ENCODE data around the gene GRIN2C. TPM values are rescaled to one million over a fixed set of nuclear protein-coding genes. Genes with fewer than 3 reads are reported as not detected.

Gene GRIN2C
- total RNA-seq, 1 donor from 2014 or later = 2.1 TPM

DNA sequence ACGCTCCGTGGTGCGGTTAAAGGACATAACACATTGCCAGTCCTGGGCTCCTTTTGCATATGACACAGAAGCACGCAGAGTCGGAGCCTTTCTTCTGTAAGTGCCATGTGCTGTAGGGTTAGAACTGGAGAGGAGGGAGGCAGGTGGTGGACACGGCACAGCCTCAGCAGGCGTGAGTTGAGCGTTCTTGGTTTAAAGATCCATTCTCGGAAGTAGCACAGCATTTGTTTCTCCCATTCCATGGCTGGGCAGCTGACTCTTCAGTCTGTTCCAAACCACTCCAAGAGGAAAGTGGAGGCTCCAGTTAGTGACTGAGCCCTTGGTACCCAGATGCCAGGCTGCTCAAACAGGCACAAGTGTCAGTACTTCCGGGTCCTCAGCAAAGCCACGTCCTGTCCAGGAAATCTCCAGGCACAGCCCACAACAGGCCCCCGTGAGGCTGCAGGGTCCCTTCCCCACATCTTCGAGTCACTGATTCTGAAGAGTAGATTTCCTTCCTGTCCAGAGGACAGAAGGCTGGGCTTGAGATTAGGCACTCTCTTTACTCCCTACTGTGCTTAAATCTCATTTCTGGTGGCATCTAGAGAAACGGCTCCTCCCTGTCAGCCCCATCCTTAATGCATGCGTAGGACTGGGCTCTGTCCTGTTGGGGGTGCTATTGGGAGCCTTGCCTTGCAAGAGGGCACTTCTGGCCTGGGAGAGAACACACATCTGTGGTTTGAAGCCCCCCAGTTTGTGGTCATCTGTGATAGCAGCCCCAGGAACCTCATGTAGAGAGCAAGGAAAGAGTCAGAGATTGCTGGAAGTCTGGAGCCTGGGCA, 43.9 kb downstream of the GRIN2C start:
- Histone ChIP-seq H3K27me3 (ENCODE audit: control insufficient read depth in 3 of 3, insufficient read depth in 3 of 3, low read length in 3 of 3) (no peaks in the 10 kb centered on the region), H3K9me3 (ENCODE audit: control insufficient read depth in 3 of 3, low read length in 3 of 3) (no peaks in the 10 kb centered on the region), H3K4me3 (ENCODE audit: low read length in 3 of 3) (no peak overlapping the region), H3K36me3 (ENCODE audit: control insufficient read depth in 3 of 3, insufficient read depth in 3 of 3, low read length in 3 of 3) (peaks cover 6 to 16% (median 13%) of the 10 kb centered on the region in 3 donors), H3K4me1 (ENCODE audit: control insufficient read depth in 3 of 3, insufficient read depth in 3 of 3, low read length in 3 of 3) (peaks cover 0 to 3% (median 3%) of the 10 kb centered on the region in 3 donors), H3K27ac (ENCODE audit: low read depth, low read length) (no peak overlapping the region), H3K9ac (ENCODE audit: low read depth in 1 of 3, low read length in 3 of 3) (no peak overlapping the region)

DNA sequence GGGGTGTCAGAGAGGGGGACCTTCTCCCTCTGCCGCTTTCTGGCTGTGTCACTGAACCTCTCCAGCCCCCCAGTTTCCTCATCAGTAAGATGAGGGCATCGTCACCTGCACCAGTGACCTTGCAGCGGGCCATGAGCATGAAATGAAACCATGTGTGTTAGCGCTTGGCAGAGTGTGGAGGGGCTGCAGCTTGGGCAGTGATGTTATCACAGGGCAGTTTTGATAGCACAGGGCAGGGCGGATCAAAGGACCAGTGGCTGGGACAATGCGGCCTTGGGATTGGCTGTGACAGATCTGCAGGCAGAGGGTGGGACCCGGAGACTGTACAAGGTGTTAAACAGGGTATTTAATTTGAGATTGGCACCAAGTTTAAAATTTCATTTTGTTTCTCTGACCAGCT, 44.6 kb downstream of the GRIN2C start:
- Histone ChIP-seq H3K9me3 (ENCODE audit: control insufficient read depth in 3 of 3, low read length in 3 of 3) (no peaks in the 10 kb centered on the region), H3K36me3 (ENCODE audit: control insufficient read depth in 3 of 3, insufficient read depth in 3 of 3, low read length in 3 of 3) (peaks cover 6 to 14% (median 10%) of the 10 kb centered on the region in 3 donors), H3K27ac (ENCODE audit: low read depth, low read length) (no peak overlapping the region), H3K4me1 (ENCODE audit: control insufficient read depth in 3 of 3, insufficient read depth in 3 of 3, low read length in 3 of 3) (peaks cover 0 to 3% (median 3%) of the 10 kb centered on the region in 3 donors), H3K27me3 (ENCODE audit: control insufficient read depth in 3 of 3, insufficient read depth in 3 of 3, low read length in 3 of 3) (no peaks in the 10 kb centered on the region), H3K9ac (ENCODE audit: low read depth in 1 of 3, low read length in 3 of 3) (no peak overlapping the region), H3K4me3 (ENCODE audit: low read length in 3 of 3) (no peak overlapping the region)

DNA sequence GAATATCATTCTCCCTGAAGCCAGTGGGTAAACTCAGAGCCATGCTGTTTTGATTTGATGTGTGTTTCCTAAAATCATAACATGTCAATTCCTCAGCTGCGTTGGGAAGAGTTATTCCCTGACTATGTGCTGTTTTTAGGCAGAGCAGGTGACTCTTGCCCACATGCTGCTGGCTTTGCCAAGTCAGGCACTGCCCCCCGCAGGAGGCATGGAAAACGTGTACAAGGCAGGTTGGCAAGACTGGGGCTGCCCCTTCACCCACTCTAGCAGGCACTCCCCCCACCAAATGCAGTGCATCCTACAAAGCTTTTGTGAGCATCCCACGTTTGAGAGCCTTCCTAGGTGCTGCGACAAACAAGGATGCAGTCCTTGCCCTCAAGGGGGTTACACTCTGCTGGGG, 45.2 kb downstream of the GRIN2C start:
- Histone ChIP-seq H3K27me3 (ENCODE audit: control insufficient read depth in 3 of 3, insufficient read depth in 3 of 3, low read length in 3 of 3) (no peaks in the 10 kb centered on the region), H3K27ac (ENCODE audit: low read depth, low read length) (no peak overlapping the region), H3K9me3 (ENCODE audit: control insufficient read depth in 3 of 3, low read length in 3 of 3) (no peaks in the 10 kb centered on the region), H3K9ac (ENCODE audit: low read depth in 1 of 3, low read length in 3 of 3) (no peak overlapping the region), H3K4me3 (ENCODE audit: low read length in 3 of 3) (no peak overlapping the region), H3K36me3 (ENCODE audit: control insufficient read depth in 3 of 3, insufficient read depth in 3 of 3, low read length in 3 of 3) (peaks cover 6 to 13% (median 10%) of the 10 kb centered on the region in 3 donors), H3K4me1 (ENCODE audit: control insufficient read depth in 3 of 3, insufficient read depth in 3 of 3, low read length in 3 of 3) (peaks cover 0 to 3% (median 3%) of the 10 kb centered on the region in 3 donors)

DNA sequence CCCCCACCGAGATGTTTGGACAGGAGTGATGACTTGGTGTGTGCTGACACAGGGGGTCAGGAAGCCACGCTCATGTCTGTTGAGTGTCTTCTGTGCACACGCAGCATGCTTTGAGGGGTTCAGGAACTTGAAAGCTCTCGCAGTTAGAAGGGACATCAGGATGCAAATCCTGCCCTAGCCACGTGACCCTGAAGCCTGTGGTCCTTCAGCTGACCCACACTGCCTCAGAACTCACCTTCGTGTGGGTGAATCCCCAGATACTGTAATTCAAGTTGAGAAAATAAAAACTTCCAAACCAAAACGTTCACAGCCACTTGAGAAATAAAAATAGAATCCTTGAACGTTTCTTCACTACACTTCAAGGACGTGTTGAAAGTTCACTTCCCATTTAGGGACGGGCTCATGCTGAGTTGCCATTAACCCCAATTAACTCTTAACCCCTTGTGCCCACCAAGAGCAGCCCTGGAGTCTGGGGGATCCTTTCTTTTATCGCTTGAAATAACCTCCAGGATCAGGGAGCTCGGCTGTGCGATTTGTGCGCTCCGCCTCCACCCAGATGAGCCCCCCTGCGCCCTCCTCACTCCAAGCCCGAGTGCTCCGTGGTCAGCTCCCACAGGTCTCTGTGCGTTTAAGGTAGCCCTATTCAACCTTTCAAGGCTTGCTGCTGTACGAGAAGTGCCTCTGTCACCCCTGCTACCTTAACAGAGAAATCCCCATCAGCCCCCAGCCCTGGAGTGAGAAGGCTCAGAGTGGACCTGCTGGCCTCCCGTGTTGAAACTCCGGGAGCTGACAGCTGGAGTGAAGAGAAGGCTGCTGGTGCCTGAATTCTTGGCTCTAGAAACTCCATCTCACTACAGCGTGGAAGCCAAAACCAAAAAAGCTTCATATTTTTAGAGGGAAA, 47.3 kb downstream of the GRIN2C start:
- H3K36me3 ChIP-seq (ENCODE audit: control insufficient read depth in 3 of 3, insufficient read depth in 3 of 3, low read length in 3 of 3) = peaks cover 6 to 12% (median 6%) of the 10 kb centered on the region in 3 donors

GRCh38 chr17:74810699-74811485, 48.8 kb downstream of the GRIN2C start:
- peaks cover 0 to 4% (median 3%) of the 10 kb centered on the region in 3 donors for H3K4me1 ChIP-seq (ENCODE audit: control insufficient read depth in 3 of 3, insufficient read depth in 3 of 3, low read length in 3 of 3)
- no peak overlapping the region for H3K27ac ChIP-seq (ENCODE audit: low read depth, low read length)
- H3K36me3 ChIP-seq (ENCODE audit: control insufficient read depth in 3 of 3, insufficient read depth in 3 of 3, low read length in 3 of 3) = peaks cover 2 to 10% (median 6%) of the 10 kb centered on the region in 3 donors
- H3K27me3 ChIP-seq (ENCODE audit: control insufficient read depth in 3 of 3, insufficient read depth in 3 of 3, low read length in 3 of 3) = no peaks in the 10 kb centered on the region
- no peaks in the 10 kb centered on the region for H3K9me3 ChIP-seq (ENCODE audit: control insufficient read depth in 3 of 3, low read length in 3 of 3)
- H3K4me3 ChIP-seq (ENCODE audit: low read length in 3 of 3) = no peak overlapping the region
- H3K9ac ChIP-seq (ENCODE audit: low read depth in 1 of 3, low read length in 3 of 3) = no peak overlapping the region

More for the DNA sequence above, 47.3 kb downstream of the GRIN2C start:
- Histone ChIP-seq H3K4me3 (ENCODE audit: low read length in 3 of 3) (no peak overlapping the region), H3K9me3 (ENCODE audit: control insufficient read depth in 3 of 3, low read length in 3 of 3) (no peaks in the 10 kb centered on the region), H3K4me1 (ENCODE audit: control insufficient read depth in 3 of 3, insufficient read depth in 3 of 3, low read length in 3 of 3) (peaks cover 0 to 3% (median 3%) of the 10 kb centered on the region in 3 donors), H3K27me3 (ENCODE audit: control insufficient read depth in 3 of 3, insufficient read depth in 3 of 3, low read length in 3 of 3) (no peaks in the 10 kb centered on the region), H3K9ac (ENCODE audit: low read depth in 1 of 3, low read length in 3 of 3) (no peak overlapping the region), H3K27ac (ENCODE audit: low read depth, low read length) (no peak overlapping the region)

GRCh38 chr17:74808714-74809430, 50.8 kb downstream of the GRIN2C start:
- H3K27ac ChIP-seq (ENCODE audit: low read depth, low read length) = no peak overlapping the region
- peaks cover 0 to 9% (median 6%) of the 10 kb centered on the region in 3 donors for H3K4me1 ChIP-seq (ENCODE audit: control insufficient read depth in 3 of 3, insufficient read depth in 3 of 3, low read length in 3 of 3)
- H3K9me3 ChIP-seq (ENCODE audit: control insufficient read depth in 3 of 3, low read length in 3 of 3) = no peaks in the 10 kb centered on the region
- H3K27me3 ChIP-seq (ENCODE audit: control insufficient read depth in 3 of 3, insufficient read depth in 3 of 3, low read length in 3 of 3) = no peaks in the 10 kb centered on the region
- no peak overlapping the region for H3K9ac ChIP-seq (ENCODE audit: low read depth in 1 of 3, low read length in 3 of 3)
- peaks cover 0 to 9% (median 7%) of the 10 kb centered on the region in 3 donors for H3K36me3 ChIP-seq (ENCODE audit: control insufficient read depth in 3 of 3, insufficient read depth in 3 of 3, low read length in 3 of 3)
- H3K4me3 ChIP-seq (ENCODE audit: low read length in 3 of 3) = no peak overlapping the region

DNA sequence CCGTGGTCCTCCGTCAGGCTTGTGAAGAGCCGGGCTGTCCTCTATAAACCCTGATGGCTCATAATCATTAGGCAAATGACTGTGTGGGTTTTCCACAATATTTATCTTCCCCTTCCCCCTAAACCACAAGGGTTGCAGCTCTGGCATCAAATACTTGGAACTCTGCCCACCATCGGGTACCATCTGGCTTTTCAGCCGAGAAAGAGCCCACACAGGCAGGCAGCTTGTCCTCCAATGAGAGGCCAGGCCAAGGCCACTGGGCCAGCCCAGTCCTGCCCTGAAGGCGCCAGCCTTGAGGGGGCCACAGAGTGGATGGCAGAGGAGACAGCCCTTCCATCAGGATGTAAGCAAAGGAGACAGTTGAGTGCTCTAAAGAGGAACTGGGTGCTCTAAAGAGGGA, 51.8 kb downstream of the GRIN2C start:
- Histone ChIP-seq H3K27me3 (ENCODE audit: control insufficient read depth in 3 of 3, insufficient read depth in 3 of 3, low read length in 3 of 3) (no peaks in the 10 kb centered on the region), H3K9me3 (ENCODE audit: control insufficient read depth in 3 of 3, low read length in 3 of 3) (no peaks in the 10 kb centered on the region), H3K4me1 (ENCODE audit: control insufficient read depth in 3 of 3, insufficient read depth in 3 of 3, low read length in 3 of 3) (peaks cover 0 to 9% (median 6%) of the 10 kb centered on the region in 3 donors), H3K9ac (ENCODE audit: low read depth in 1 of 3, low read length in 3 of 3) (no peak overlapping the region), H3K4me3 (ENCODE audit: low read length in 3 of 3) (no peak overlapping the region), H3K36me3 (ENCODE audit: control insufficient read depth in 3 of 3, insufficient read depth in 3 of 3, low read length in 3 of 3) (peaks cover 0 to 9% (median 7%) of the 10 kb centered on the region in 3 donors), H3K27ac (ENCODE audit: low read depth, low read length) (no peak overlapping the region)

DNA sequence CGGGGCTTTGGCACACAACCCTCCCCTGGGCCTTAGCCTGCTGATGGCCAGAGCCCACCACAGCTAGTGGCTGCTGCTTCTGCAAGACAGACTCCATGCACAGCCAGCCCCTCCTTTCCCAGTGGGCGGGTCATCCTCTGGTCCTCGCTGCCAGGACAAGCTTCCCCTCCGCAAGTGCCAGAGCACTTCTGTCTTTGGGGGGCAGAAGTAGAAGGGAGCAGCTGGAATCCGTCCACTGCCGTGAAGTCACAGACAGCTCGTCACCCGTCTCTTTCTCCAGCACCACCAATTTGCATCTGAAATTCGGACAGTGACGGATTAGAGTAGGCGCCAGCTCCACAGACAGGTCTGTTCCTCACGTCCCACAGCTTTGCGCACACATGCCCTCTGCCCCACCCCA, 52.2 kb downstream of the GRIN2C start:
- no peak overlapping the region for H3K4me3 ChIP-seq (ENCODE audit: low read length in 3 of 3)
- H3K9me3 ChIP-seq (ENCODE audit: control insufficient read depth in 3 of 3, low read length in 3 of 3) = no peaks in the 10 kb centered on the region
- no peak overlapping the region for H3K9ac ChIP-seq (ENCODE audit: low read depth in 1 of 3, low read length in 3 of 3)
- no peaks in the 10 kb centered on the region for H3K27me3 ChIP-seq (ENCODE audit: control insufficient read depth in 3 of 3, insufficient read depth in 3 of 3, low read length in 3 of 3)
- peaks cover 0 to 9% (median 6%) of the 10 kb centered on the region in 3 donors for H3K4me1 ChIP-seq (ENCODE audit: control insufficient read depth in 3 of 3, insufficient read depth in 3 of 3, low read length in 3 of 3)
- no peak overlapping the region for H3K27ac ChIP-seq (ENCODE audit: low read depth, low read length)
- H3K36me3 ChIP-seq (ENCODE audit: control insufficient read depth in 3 of 3, insufficient read depth in 3 of 3, low read length in 3 of 3) = peaks cover 0 to 9% (median 7%) of the 10 kb centered on the region in 3 donors

GRCh38 chr17:74806334-74806733, 53.4 kb downstream of the GRIN2C start:
- Histone ChIP-seq H3K36me3 (ENCODE audit: control insufficient read depth in 3 of 3, insufficient read depth in 3 of 3, low read length in 3 of 3) (peaks cover 6 to 11% (median 9%) of the 10 kb centered on the region in 3 donors), H3K27ac (ENCODE audit: low read depth, low read length) (no peak overlapping the region), H3K4me3 (ENCODE audit: low read length in 3 of 3) (no peak overlapping the region), H3K9me3 (ENCODE audit: control insufficient read depth in 3 of 3, low read length in 3 of 3) (no peaks in the 10 kb centered on the region), H3K4me1 (ENCODE audit: control insufficient read depth in 3 of 3, insufficient read depth in 3 of 3, low read length in 3 of 3) (peaks cover 0 to 9% (median 6%) of the 10 kb centered on the region in 3 donors), H3K27me3 (ENCODE audit: control insufficient read depth in 3 of 3, insufficient read depth in 3 of 3, low read length in 3 of 3) (no peaks in the 10 kb centered on the region), H3K9ac (ENCODE audit: low read depth in 1 of 3, low read length in 3 of 3) (no peak overlapping the region)

Measured in skeletal muscle tissue (tissue), 4 donors.